GM18907 (cell line): ENCODE results near the gene BBS5.
"Not testable (repeated sequence)": the region's sequence is repeated elsewhere in the genome, so short reads cannot be mapped to it uniquely, and the experiment has no call there.

Experiments used
- ATAC-seq: cut with Tn5 transposase; IDR thresholded peaks from one replicate; pipeline ENCODE4 v1.9.1; 2021; ENCODE audit warnings: mild to moderate bottlenecking, moderate library complexity; ENCODE audit not compliant: unreplicated experiment

The BBS5 gene

GRCh38 chr2:169539460-169539859 is 60.2 kb downstream of the BBS5 start:
- ATAC-seq = not testable (repeated sequence)

GRCh38 chr2:169540146-169540545 is 60.9 kb downstream of the BBS5 start:
- no peak for ATAC-seq

- ATAC-seq = no peak
Observed at GRCh38 chr2:169542433-169542832, 63.1 kb downstream of the BBS5 start.

GRCh38 chr2:169546756-169547155 is 67.5 kb downstream of the BBS5 start:
- ATAC-seq = no peak
